DND-41 (cell line): ENCODE data around the gene ACVR1C.

Source experiments
- ATAC-seq: fragments of 200-7000 bp; cut with Tn5 transposase; 3 replicates; pipeline ENCODE4 v1.9.1; 2021; ENCODE audit warnings: low read depth; ENCODE audit not compliant: insufficient read depth
- DNase-seq: peaks from one replicate; pipeline ENCODE4 v3.0.0-alpha.2; 2020
- H2AFZ ChIP-seq: 2 replicates; pipeline ENCODE4 v1.6.0; 2012; ENCODE audit warnings: low read depth, low read length
- H3K27ac ChIP-seq: 2 replicates; pipeline ENCODE4 v1.5.1; 2012; ENCODE audit warnings: low read length, inconsistent platforms
- H3K27me3 ChIP-seq: fragments of 200-600 bp; sonication (generic); 2 replicates; pipeline ENCODE4 v1.6.0; 2012; ENCODE audit warnings: low read length, mild to moderate bottlenecking, inconsistent platforms; ENCODE audit not compliant: insufficient read depth, poor library complexity
- H3K36me3 ChIP-seq: 2 replicates; pipeline ENCODE4 v1.5.1; 2012; ENCODE audit warnings: low read length, inconsistent platforms; ENCODE audit not compliant: insufficient read depth
- H3K4me1 ChIP-seq: 2 replicates; pipeline ENCODE4 v1.5.1; 2012; ENCODE audit warnings: mild to moderate bottlenecking, low read length; ENCODE audit not compliant: insufficient read depth
- H3K4me2 ChIP-seq: 2 replicates; pipeline ENCODE4 v1.6.0; 2012; ENCODE audit warnings: mild to moderate bottlenecking, moderate library complexity, low read length, inconsistent platforms; ENCODE audit not compliant: insufficient read depth
- H3K4me3 ChIP-seq, 2 experiments: fragments of 200-600 bp in 1 of 2; shearing (Covaris generic) in 1 of 2; 2 replicates each; pipeline ENCODE4 v1.5.1; 2012 to 2016; ENCODE audit warnings: inconsistent platforms in 2 of 2, low read length in 2 of 2, mild to moderate bottlenecking in 2 of 2, low read depth in 1 of 2, moderate library complexity in 1 of 2
- H3K79me2 ChIP-seq: 2 replicates; pipeline ENCODE4 v1.6.0; 2012; ENCODE audit warnings: low read length, inconsistent platforms; ENCODE audit not compliant: insufficient read depth
- H3K9ac ChIP-seq: 2 replicates; pipeline ENCODE4 v1.6.0; 2012; ENCODE audit warnings: low read depth, mild to moderate bottlenecking, inconsistent platforms, low read length, moderate library complexity
- H3K9me3 ChIP-seq: 2 replicates; pipeline ENCODE4 v1.5.1; 2012; ENCODE audit warnings: low read length, moderate library complexity, mild to moderate bottlenecking, inconsistent platforms; ENCODE audit not compliant: insufficient read depth, severe bottlenecking
- H4K20me1 ChIP-seq: 2 replicates; pipeline ENCODE4 v1.6.0; 2012; ENCODE audit warnings: low read length; ENCODE audit not compliant: insufficient read depth
- CTCF ChIP-seq: IDR thresholded peaks from 2 replicates; pipeline ENCODE4 v1.5.1; 2012; ENCODE audit warnings: borderline replicate concordance, low read length, moderate library complexity, mild to moderate bottlenecking; ENCODE audit not compliant: poor library complexity, severe bottlenecking; ENCODE audit errors: extremely low read depth
- EZH2 ChIP-seq: IDR thresholded peaks from 3 replicates; pipeline ENCODE4 v1.6.1; 2012; ENCODE audit warnings: borderline replicate concordance, low read depth, mild to moderate bottlenecking, moderate library complexity, low read length, inconsistent platforms; ENCODE audit not compliant: severe bottlenecking

The ACVR1C gene

GRCh38 chr2:157479081-157480027 lies 149.3 kb downstream of the ACVR1C start:
- DNase-seq, result no peak
- H2AFZ ChIP-seq, result no peak overlapping the region
- no peak for ATAC-seq

GRCh38 chr2:157477919-157478318 lies 150.7 kb downstream of the ACVR1C start:
- Histone ChIP-seq H3K4me1 (no peaks in the 10 kb centered on the region), H3K79me2 (no peaks in the 10 kb centered on the region), H3K9ac (no peak overlapping the region), H3K27ac (no peak overlapping the region), H3K36me3 (no peaks in the 10 kb centered on the region), H3K27me3 (peaks cover 3% of the 10 kb centered on the region), H4K20me1 (no peaks in the 10 kb centered on the region), H3K4me3 (no peak overlapping the region), H2AFZ (no peak overlapping the region), H3K4me2 (no peak overlapping the region), H3K9me3 (no peaks in the 10 kb centered on the region)
- ATAC-seq, result no peak
- TF ChIP-seq EZH2, result no peak
- no peak for TF ChIP-seq CTCF
- DNase-seq, result no peak

More at GRCh38 chr2:157479081-157480027, 149.3 kb downstream of the ACVR1C start:
- Histone ChIP-seq H3K4me2 (no peak overlapping the region), H3K27ac (no peak overlapping the region), H4K20me1 (no peaks in the 10 kb centered on the region), H3K9me3 (no peaks in the 10 kb centered on the region), H3K4me3 (no peak overlapping the region), H3K9ac (no peak overlapping the region), H3K36me3 (no peaks in the 10 kb centered on the region), H3K27me3 (peaks cover 3% of the 10 kb centered on the region), H3K79me2 (no peaks in the 10 kb centered on the region), H3K4me1 (no peaks in the 10 kb centered on the region)
- TF ChIP-seq CTCF (no peak), EZH2 (no peak)

GRCh38 chr2:157476953-157477709 lies 151.5 kb downstream of the ACVR1C start:
- Histone ChIP-seq H4K20me1 (no peaks in the 10 kb centered on the region), H3K9ac (no peak overlapping the region), H3K4me3 (no peak overlapping the region), H2AFZ (no peak overlapping the region), H3K4me1 (no peaks in the 10 kb centered on the region), H3K4me2 (no peak overlapping the region), H3K79me2 (no peaks in the 10 kb centered on the region), H3K36me3 (no peaks in the 10 kb centered on the region), H3K27ac (no peak overlapping the region), H3K27me3 (no peaks in the 10 kb centered on the region), H3K9me3 (no peaks in the 10 kb centered on the region)
- DNase-seq, result no peak
- no peak for ATAC-seq
- TF ChIP-seq CTCF (no peak), EZH2 (no peak)
